Activated CD4-positive, CD25-positive, alpha-beta regulatory T cell (primary cell): Measurements from ENCODE around the gene DEK.
"Not testable (repeated sequence)": the region's sequence is repeated elsewhere in the genome, so short reads cannot be mapped to it uniquely, and the experiment has no call there.

Experiments
- DNase-seq, 4 experiments: peaks; one replicate each; lab custom pipeline; 2025; lab: John Stamatoyannopoulos, UW

Gene DEK

GRCh38 chr6:18240230-18240629 lies 24.1 kb downstream of the DEK start:
- DNase-seq = no peak

- no peak for DNase-seq
These were observed 27.2 kb downstream of the DEK start for GRCh38 chr6:18237167-18237566.

- no peak for DNase-seq
These were observed 28.8 kb downstream of the DEK start for GRCh38 chr6:18235524-18235923.

GRCh38 chr6:18234564-18234963 lies 29.8 kb downstream of the DEK start:
- no peak for DNase-seq

- not testable (repeated sequence) for DNase-seq
These were observed 30.6 kb downstream of the DEK start for GRCh38 chr6:18233770-18234169.

GRCh38 chr6:18231856-18232255 lies 32.5 kb downstream of the DEK start:
- not testable (repeated sequence) for DNase-seq

GRCh38 chr6:18228590-18228989 lies 35.7 kb downstream of the DEK start:
- not testable (repeated sequence) for DNase-seq

GRCh38 chr6:18227166-18227565 lies 37.2 kb downstream of the DEK start:
- not testable (repeated sequence) for DNase-seq

GRCh38 chr6:18226451-18227105 lies 37.8 kb downstream of the DEK start:
- DNase-seq = not testable (repeated sequence)

- DNase-seq = no peak
These were observed 43.1 kb downstream of the DEK start for GRCh38 chr6:18221288-18221615.

GRCh38 chr6:18219591-18219990 lies 44.7 kb downstream of the DEK start:
- DNase-seq = no peak

GRCh38 chr6:18218233-18218632 lies 46.1 kb downstream of the DEK start:
- DNase-seq = no peak

GRCh38 chr6:18216411-18216810 lies 47.9 kb downstream of the DEK start:
- DNase-seq = no peak

GRCh38 chr6:18215436-18215835 lies 48.9 kb downstream of the DEK start:
- no peak for DNase-seq

GRCh38 chr6:18214003-18214402 lies 50.3 kb downstream of the DEK start:
- no peak for DNase-seq

- no peak for DNase-seq
These were observed 50.9 kb downstream of the DEK start for GRCh38 chr6:18213439-18213838.

GRCh38 chr6:18212231-18212630 lies 52.1 kb downstream of the DEK start:
- DNase-seq = no peak

- no peak for DNase-seq
These were observed 53.0 kb downstream of the DEK start for GRCh38 chr6:18211338-18211737.

- no peak for DNase-seq
These were observed 53.6 kb downstream of the DEK start for GRCh38 chr6:18210707-18211106.

GRCh38 chr6:18209539-18210197 lies 54.7 kb downstream of the DEK start:
- no peak for DNase-seq

- DNase-seq = not testable (repeated sequence)
These were observed 55.6 kb downstream of the DEK start for GRCh38 chr6:18208778-18209177.

GRCh38 chr6:18207949-18208348 lies 56.4 kb downstream of the DEK start:
- DNase-seq = no peak

- no peak for DNase-seq
These were observed 56.9 kb downstream of the DEK start for GRCh38 chr6:18207438-18207837.

GRCh38 chr6:18206591-18206990 lies 57.7 kb downstream of the DEK start:
- no peak for DNase-seq
